LNCaP clone FGC (cell line): Measurements from ENCODE around the gene NDUFB5.

Experiments
- DNase-seq: peaks from one replicate; pipeline ENCODE4 v3.0.0-alpha.2; 2011; ENCODE audit warnings: low read depth
- H3K4me3 ChIP-seq: 2 replicates; pipeline ENCODE4 v1.5.1; 2011; ENCODE audit warnings: mild to moderate bottlenecking, low read depth, low read length, control low read depth
- CTCF ChIP-seq: IDR thresholded peaks from 2 replicates; pipeline ENCODE4 v1.5.1; 2012; ENCODE audit warnings: mild to moderate bottlenecking; ENCODE audit not compliant: control insufficient read depth, insufficient read depth; ENCODE audit errors: extremely low read depth

Gene NDUFB5

GRCh38 chr3:179604321-179605078 is at the start of gene NDUFB5, which contains the start of gene MRPL47:
NDUFB5 (plus strand) TSS chr3:179604794; CDS start chr3:179604816, 22 bp downstream.
MRPL47 (minus strand) TSS chr3:179604638; CDS start chr3:179604624, 14 bp downstream.
- peak; percentile 95 for DNase-seq
- no peak for TF ChIP-seq CTCF
- H3K4me3 ChIP-seq = peak within 1 kb of the TSS; percentile 88

- H3K4me3 ChIP-seq = no peak overlapping the region
- TF ChIP-seq CTCF = peak; percentile 92
- peak; percentile 51 for DNase-seq
Observed at GRCh38 chr3:179558742-179559364, 45.7 kb upstream of the NDUFB5 start.

- DNase-seq = no peak
- no peak overlapping the region for H3K4me3 ChIP-seq
- TF ChIP-seq CTCF = no peak
Observed at GRCh38 chr3:179560791-179561190, 43.8 kb upstream of the NDUFB5 start.

GRCh38 chr3:179562591-179563270 is 41.9 kb upstream of the NDUFB5 start, which contains the start of gene ACTL6A:
ACTL6A (plus strand) TSS chr3:179562926; CDS start chr3:179563093, 167 bp downstream.
- no peak for TF ChIP-seq CTCF
- DNase-seq = peak; percentile 98
- H3K4me3 ChIP-seq = peak within 1 kb of the TSS; percentile 89

GRCh38 chr3:179563271-179563783 is 41.3 kb upstream of the NDUFB5 start:
- peak; percentile 34 for DNase-seq
- peak; percentile 30 for TF ChIP-seq CTCF
- H3K4me3 ChIP-seq = peak overlapping the region; percentile 89

- H3K4me3 ChIP-seq = no peak overlapping the region
- TF ChIP-seq CTCF = no peak
Observed at GRCh38 chr3:179565496-179565895, 39.1 kb upstream of the NDUFB5 start.

More at GRCh38 chr3:179565496-179565895, 39.1 kb upstream of the NDUFB5 start:
- no peak for DNase-seq
